ENCODE data around the gene ANKRD33B. TPM values are rescaled to one million over a fixed set of nuclear protein-coding genes. Genes with fewer than 3 reads are reported as not detected.

Gene ANKRD33B
- total RNA-seq, 1 experiment from 2014 or later = 25.3 TPM

GRCh38 chr5:10593531-10594181 is 29.8 kb downstream of the ANKRD33B start:
- H3K4me1 Mint-ChIP-seq (ENCODE audit: low read depth, unreplicated experiment) = peaks cover 18% of the 10 kb centered on the region
- POLR2A ChIA-PET = no interaction called here
- Histone ChIP-seq H3K4me3 (ENCODE audit: low read depth, low read length) (no peak overlapping the region), H3K36me3 (ENCODE audit: control insufficient read depth, insufficient read depth, low read length) (no peaks in the 10 kb centered on the region), H3K9me3 (no peaks in the 10 kb centered on the region), H3K27me3 (replicated peaks; ENCODE audit: control insufficient read depth, insufficient read depth, low read length) (no peaks in the 10 kb centered on the region), H3K4me1 (peaks cover 7% of the 10 kb centered on the region; the same call in 1 of the 2 replicates)
- H3K4me3 Mint-ChIP-seq (ENCODE audit: unreplicated experiment) = no peak overlapping the region
- TF ChIP-seq, protein P1, sequence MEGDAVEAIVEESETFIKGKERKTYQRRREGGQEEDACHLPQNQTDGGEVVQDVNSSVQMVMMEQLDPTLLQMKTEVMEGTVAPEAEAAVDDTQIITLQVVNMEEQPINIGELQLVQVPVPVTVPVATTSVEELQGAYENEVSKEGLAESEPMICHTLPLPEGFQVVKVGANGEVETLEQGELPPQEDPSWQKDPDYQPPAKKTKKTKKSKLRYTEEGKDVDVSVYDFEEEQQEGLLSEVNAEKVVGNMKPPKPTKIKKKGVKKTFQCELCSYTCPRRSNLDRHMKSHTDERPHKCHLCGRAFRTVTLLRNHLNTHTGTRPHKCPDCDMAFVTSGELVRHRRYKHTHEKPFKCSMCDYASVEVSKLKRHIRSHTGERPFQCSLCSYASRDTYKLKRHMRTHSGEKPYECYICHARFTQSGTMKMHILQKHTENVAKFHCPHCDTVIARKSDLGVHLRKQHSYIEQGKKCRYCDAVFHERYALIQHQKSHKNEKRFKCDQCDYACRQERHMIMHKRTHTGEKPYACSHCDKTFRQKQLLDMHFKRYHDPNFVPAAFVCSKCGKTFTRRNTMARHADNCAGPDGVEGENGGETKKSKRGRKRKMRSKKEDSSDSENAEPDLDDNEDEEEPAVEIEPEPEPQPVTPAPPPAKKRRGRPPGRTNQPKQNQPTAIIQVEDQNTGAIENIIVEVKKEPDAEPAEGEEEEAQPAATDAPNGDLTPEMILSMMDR (IDR thresholded peaks at IDR 0.05; ENCODE audit: insufficient read depth in 1 of 2, low read depth in 1 of 2, low read length in 1 of 2, severe bottlenecking in 1 of 2, unreplicated experiment in 1 of 2) = no peak
- H3K27ac Mint-ChIP-seq (ENCODE audit: unreplicated experiment) = no peak overlapping the region
- no TSS peak for BruUV-seq (replicated peaks)
- H3K9me3 Mint-ChIP-seq (ENCODE audit: unreplicated experiment) = no peaks in the 10 kb centered on the region
- H3K36me3 Mint-ChIP-seq (ENCODE audit: insufficient read depth, unreplicated experiment) = peaks cover 9% of the 10 kb centered on the region
- no peaks in the 10 kb centered on the region for H3K27me3 Mint-ChIP-seq (ENCODE audit: insufficient read depth, unreplicated experiment)
- no peak for DNase-seq
- CTCF ChIA-PET = no interaction called here
- intact Hi-C loops (cut with micrococcal nuclease; ENCODE audit: unreplicated experiment) = no loop called here

DNA sequence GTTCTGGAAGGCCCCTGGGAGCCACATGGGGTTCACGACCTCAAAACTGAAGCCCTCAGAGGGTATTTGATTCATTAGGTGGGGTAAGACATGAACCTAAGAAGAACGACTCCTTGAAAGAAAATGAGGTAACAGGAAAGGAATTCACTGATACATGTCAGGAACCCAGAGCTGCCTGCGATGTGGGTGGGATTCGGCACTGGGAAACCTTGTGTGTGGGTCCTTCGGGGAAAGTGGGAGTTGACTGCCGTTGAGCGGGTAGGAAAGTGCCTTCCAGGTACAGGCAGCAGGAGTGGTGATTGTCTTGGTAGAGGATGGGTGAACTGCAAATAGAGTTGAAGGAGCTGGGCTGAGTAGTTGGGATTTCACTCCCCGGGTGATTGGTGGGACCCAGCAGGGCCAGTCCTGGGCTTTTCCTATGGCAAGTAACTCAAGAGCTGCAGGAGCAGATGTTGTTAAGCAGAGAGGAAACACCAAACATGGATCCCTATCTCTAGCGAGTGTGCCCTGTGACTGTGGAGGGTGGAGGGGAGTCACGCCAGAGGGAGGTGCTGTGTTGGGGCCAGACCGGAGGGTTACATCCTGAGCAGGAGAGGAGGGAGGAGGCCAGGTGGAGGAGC is 30.8 kb downstream of the ANKRD33B start:
- H3K36me3 Mint-ChIP-seq (ENCODE audit: insufficient read depth, unreplicated experiment) = peaks cover 9% of the 10 kb centered on the region
- H3K27ac Mint-ChIP-seq (ENCODE audit: unreplicated experiment) = peak overlapping the region; percentile 26
- H3K4me3 Mint-ChIP-seq (ENCODE audit: unreplicated experiment) = no peak overlapping the region

DNA sequence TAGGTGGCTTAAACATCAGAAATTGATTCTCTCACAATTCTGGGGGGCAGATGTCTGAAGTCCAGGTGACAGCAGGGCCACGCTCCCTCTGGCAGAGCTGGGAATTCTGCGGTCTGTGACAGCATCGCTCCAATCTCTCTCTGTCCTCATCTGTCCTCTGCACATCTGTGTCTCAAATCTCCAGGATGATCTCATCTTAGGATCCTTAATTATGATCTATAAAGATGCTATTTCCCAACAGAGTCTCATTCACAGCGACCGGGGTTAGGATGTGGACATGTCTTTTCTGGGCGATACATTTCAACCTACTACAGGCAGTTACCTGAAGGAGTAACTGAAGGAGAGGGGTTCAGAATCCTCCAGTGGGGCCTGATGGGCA is 31.4 kb downstream of the ANKRD33B start:
- H3K27me3 Mint-ChIP-seq (ENCODE audit: insufficient read depth, unreplicated experiment) = no peaks in the 10 kb centered on the region
- H3K4me3 Mint-ChIP-seq (ENCODE audit: unreplicated experiment) = no peak overlapping the region
- Histone ChIP-seq H3K9me3 (no peaks in the 10 kb centered on the region), H3K36me3 (ENCODE audit: control insufficient read depth, insufficient read depth, low read length) (no peaks in the 10 kb centered on the region), H3K4me1 (peaks cover 6% of the 10 kb centered on the region; the same call in 1 of the 2 replicates), H3K4me3 (ENCODE audit: low read depth, low read length) (no peak overlapping the region), H3K27me3 (replicated peaks; ENCODE audit: control insufficient read depth, insufficient read depth, low read length) (no peaks in the 10 kb centered on the region)
- ChIA-PET POLR2A (no interaction called here), CTCF (no interaction called here)
- no TSS peak for BruUV-seq (replicated peaks)
- H3K4me1 Mint-ChIP-seq (ENCODE audit: low read depth, unreplicated experiment) = peaks cover 8% of the 10 kb centered on the region
- intact Hi-C loops (cut with micrococcal nuclease; ENCODE audit: unreplicated experiment) = no loop called here
- peaks cover 9% of the 10 kb centered on the region for H3K36me3 Mint-ChIP-seq (ENCODE audit: insufficient read depth, unreplicated experiment)
- H3K9me3 Mint-ChIP-seq (ENCODE audit: unreplicated experiment) = no peaks in the 10 kb centered on the region
- no peak overlapping the region for H3K27ac Mint-ChIP-seq (ENCODE audit: unreplicated experiment)
- TF ChIP-seq, protein P1 (IDR thresholded peaks at IDR 0.05; ENCODE audit: insufficient read depth in 1 of 2, low read depth in 1 of 2, low read length in 1 of 2, severe bottlenecking in 1 of 2, unreplicated experiment in 1 of 2) = no peak
- DNase-seq = no peak

More for the DNA sequence above, 30.8 kb downstream of the ANKRD33B start:
- H3K36me3 ChIP-seq (ENCODE audit: control insufficient read depth, insufficient read depth, low read length) = no peaks in the 10 kb centered on the region
- no TSS peak for BruUV-seq (replicated peaks)
- DNase-seq = no peak
- no peaks in the 10 kb centered on the region for H3K27me3 Mint-ChIP-seq (ENCODE audit: insufficient read depth, unreplicated experiment)
- POLR2A ChIA-PET = no interaction called here
- TF ChIP-seq, protein P1 (IDR thresholded peaks at IDR 0.05; ENCODE audit: insufficient read depth in 1 of 2, low read depth in 1 of 2, low read length in 1 of 2, severe bottlenecking in 1 of 2, unreplicated experiment in 1 of 2) = no peak
- H3K9me3 Mint-ChIP-seq (ENCODE audit: unreplicated experiment) = no peaks in the 10 kb centered on the region
- peaks cover 7% of the 10 kb centered on the region; the same call in 1 of the 2 replicates for H3K4me1 ChIP-seq
- intact Hi-C loops (cut with micrococcal nuclease; ENCODE audit: unreplicated experiment) = no loop called here
- H3K4me3 ChIP-seq (ENCODE audit: low read depth, low read length) = no peak overlapping the region
- H3K27me3 ChIP-seq (replicated peaks; ENCODE audit: control insufficient read depth, insufficient read depth, low read length) = no peaks in the 10 kb centered on the region
- H3K9me3 ChIP-seq = no peaks in the 10 kb centered on the region
- CTCF ChIA-PET = no interaction called here
- H3K4me1 Mint-ChIP-seq (ENCODE audit: low read depth, unreplicated experiment) = peaks cover 13% of the 10 kb centered on the region
